K562 (cell line): ENCODE results near the gene SKOR1. TPM values are rescaled to one million over a fixed set of nuclear protein-coding genes. Genes with fewer than 3 reads are reported as not detected.
A peak's percentile ranks its signal among the peaks of the same experiment; 100 is the strongest.

ENCODE experiments used
- ARID2 ChIP-seq: fragments of 450-650 bp; IDR thresholded peaks from 2 replicates; pipeline ENCODE4 v1.6.1; 2017; ENCODE audit warnings: antibody characterized with exemption, mild to moderate bottlenecking
- CCNT2 ChIP-seq: IDR thresholded peaks from 2 replicates; pipeline ENCODE4 v1.6.1; 2011; ENCODE audit warnings: borderline replicate concordance, low read depth, mild to moderate bottlenecking, moderate library complexity, mixed read lengths, low read length; ENCODE audit not compliant: insufficient read length; ENCODE audit errors: extremely low read depth
- FOSL1 ChIP-seq: fragments of 200-800 bp; sonication (Bioruptor generic); conservative IDR thresholded peaks from 2 replicates; pipeline ENCODE4 v1.6.1; 2016; ENCODE audit warnings: missing genetic modification characterization, missing compliant biosample characterization
- HDAC6 ChIP-seq: IDR thresholded peaks from 2 replicates; pipeline ENCODE4 v1.6.1; 2012; ENCODE audit warnings: low read depth, mild to moderate bottlenecking, control low read depth, inconsistent platforms, low read length, moderate library complexity
- HDAC8 ChIP-seq: fragments of 450-650 bp; IDR thresholded peaks from 2 replicates; pipeline ENCODE4 v1.6.1; 2016; ENCODE audit warnings: mild to moderate bottlenecking, missing genetic modification characterization, moderate library complexity, missing compliant biosample characterization
- LARP7 ChIP-seq: fragments of 450-650 bp; IDR thresholded peaks from 2 replicates; pipeline ENCODE4 v1.6.1; 2016
- NR3C1 ChIP-seq: sonication (generic); formaldehyde crosslinking; IDR thresholded peaks from 2 replicates; pipeline ENCODE4 v1.8.1; 2022; ENCODE audit warnings: missing genetic modification reagents
- POLR2AphosphoS2 ChIP-seq: IDR thresholded peaks from 2 replicates; pipeline ENCODE4 v1.6.1; 2012; ENCODE audit warnings: low read length, improper control_type of control experiment
- UBTF ChIP-seq, 2 experiments: IDR thresholded peaks; 2 replicates each; pipeline ENCODE4 v1.6.1; 2012; ENCODE audit warnings: improper control_type of control experiment in 2 of 2, low read depth in 2 of 2, low read length in 2 of 2, borderline replicate concordance in 1 of 2
- ZNF224 ChIP-seq: sonication (generic); formaldehyde crosslinking; IDR thresholded peaks from 2 replicates; pipeline ENCODE4 v1.8.0; 2022; ENCODE audit warnings: mild to moderate bottlenecking, missing genetic modification reagents
- ZNF23 ChIP-seq: fragments of 250-450 bp; sonication (Bioruptor Pico); IDR thresholded peaks from 2 replicates; pipeline ENCODE4 v1.4.0; 2020; ENCODE audit warnings: mild to moderate bottlenecking
- ZNF253 ChIP-seq: fragments of 250-450 bp; sonication (Bioruptor Pico); conservative IDR thresholded peaks from 2 replicates; pipeline ENCODE4 v1.6.1; 2021; ENCODE audit warnings: mild to moderate bottlenecking
- ZNF282 ChIP-seq: sonication (generic); formaldehyde crosslinking; IDR thresholded peaks from 2 replicates; pipeline ENCODE4 v1.8.1; 2023; ENCODE audit warnings: missing genetic modification reagents
- ZNF57 ChIP-seq: fragments of 450-650 bp; formaldehyde crosslinking; IDR thresholded peaks from 2 replicates; pipeline ENCODE4 v1.4.0; 2020; ENCODE audit warnings: mild to moderate bottlenecking, moderate library complexity
- ZNF668 ChIP-seq: fragments of 250-450 bp; sonication (Bioruptor Pico); IDR thresholded peaks from 2 replicates; pipeline ENCODE4 v1.8.0; 2022; ENCODE audit warnings: mild to moderate bottlenecking, inconsistent platforms
- polyA plus RNA-seq, 8 experiments: library from polyadenylated mRNA; depleted of rRNA in 4 of 8; stranded (reverse) in 5 of 8; unstranded in 3 of 8; fragments of >200 nt; fragmentation: Nextera tagmentation in 2 of 8; fragmentation: Illumina TruSeq in 1 of 8; extraction: Ambion mirVana in 2 of 8; extraction: Trizol in 1 of 8; gene quantifications; 2 replicates each; pipeline versions ENCODE4 v1.2.1 to v1.2.3, GENCODE V29; 2011 to 2014; ENCODE audit warnings: inconsistent platforms in 1 of 8, missing spikeins in 1 of 8
- total RNA-seq, 7 experiments: library from RNA; depleted of rRNA in 6 of 7; stranded (reverse); fragments of >200 nt in 6 of 7; fragmentation: Illumina TruSeq in 2 of 7; extraction: Trizol in 2 of 7; gene quantifications; 2 replicates each; pipeline versions ENCODE4 v1.2.1 to v1.2.3, GENCODE V29; 2011 to 2021; ENCODE audit warnings: low replicate concordance in 1 of 7
- TF ChIP-seq, protein P1 (sequence below): fragments of 250-450 bp; sonication (Bioruptor Pico); IDR thresholded peaks from 2 replicates; pipeline ENCODE4 v1.8.0; 2022; ENCODE audit warnings: moderate library complexity, mild to moderate bottlenecking, inconsistent platforms
- TF ChIP-seq, protein P2 (sequence below): fragments of 250-450 bp; sonication (Bioruptor Pico); IDR thresholded peaks from 2 replicates; pipeline ENCODE4 v1.8.0; 2021; ENCODE audit warnings: moderate library complexity, mild to moderate bottlenecking, inconsistent platforms
- TF ChIP-seq, protein P3 (sequence below): fragments of 450-650 bp; IDR thresholded peaks from 2 replicates; pipeline ENCODE4 v1.6.1; 2017; ENCODE audit warnings: mild to moderate bottlenecking, moderate library complexity

The SKOR1 gene
- total and polyA plus RNA-seq, 9 of the 15 experiments (the other 6 are each of a cell fraction or from before 2014, with no cell fraction given): 0.04 to 0.41 (median 0.09) TPM; not detected in 3

DNA sequence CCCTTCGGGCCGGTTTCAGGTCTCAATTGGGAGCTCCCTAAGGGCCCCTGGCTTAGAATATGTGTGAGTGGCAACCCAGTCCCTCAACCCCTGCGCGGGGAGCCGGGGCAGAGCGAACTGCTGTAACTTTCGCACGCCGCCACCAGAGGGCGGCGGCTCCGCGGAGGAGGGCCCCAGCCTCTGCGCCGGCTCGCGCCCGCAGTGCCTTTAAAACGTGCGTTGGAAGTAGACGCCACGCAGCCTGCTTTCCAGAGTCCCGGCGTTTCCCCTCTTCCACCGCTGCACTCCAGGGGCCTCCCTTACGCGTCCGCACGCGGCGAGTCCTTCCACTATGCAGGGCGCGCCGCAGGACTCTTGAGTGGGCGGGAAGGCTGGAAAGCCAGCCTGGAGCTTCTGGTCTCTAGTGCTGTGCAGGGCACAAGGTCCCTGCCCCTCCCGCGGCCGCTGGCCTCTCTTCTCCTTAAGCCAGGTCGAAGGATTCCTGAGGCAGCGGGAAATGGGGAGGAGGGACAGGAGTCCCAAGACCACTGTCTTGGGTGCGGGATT is 38.2 kb downstream of the SKOR1 start (continued):
- TF ChIP-seq, protein P1, sequence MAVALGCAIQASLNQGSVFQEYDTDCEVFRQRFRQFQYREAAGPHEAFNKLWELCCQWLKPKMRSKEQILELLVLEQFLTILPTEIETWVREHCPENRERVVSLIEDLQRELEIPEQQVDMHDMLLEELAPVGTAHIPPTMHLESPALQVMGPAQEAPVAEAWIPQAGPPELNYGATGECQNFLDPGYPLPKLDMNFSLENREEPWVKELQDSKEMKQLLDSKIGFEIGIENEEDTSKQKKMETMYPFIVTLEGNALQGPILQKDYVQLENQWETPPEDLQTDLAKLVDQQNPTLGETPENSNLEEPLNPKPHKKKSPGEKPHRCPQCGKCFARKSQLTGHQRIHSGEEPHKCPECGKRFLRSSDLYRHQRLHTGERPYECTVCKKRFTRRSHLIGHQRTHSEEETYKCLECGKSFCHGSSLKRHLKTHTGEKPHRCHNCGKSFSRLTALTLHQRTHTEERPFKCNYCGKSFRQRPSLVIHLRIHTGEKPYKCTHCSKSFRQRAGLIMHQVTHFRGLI: no peak
- TF ChIP-seq, protein P2, sequence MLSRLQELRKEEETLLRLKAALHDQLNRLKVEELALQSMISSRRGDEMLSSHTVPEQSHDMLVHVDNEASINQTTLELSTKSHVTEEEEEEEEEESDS (CRISPR knock-in tag): no peak
- TF ChIP-seq CCNT2: peak; percentile 80
- TF ChIP-seq ZNF57: no peak
- TF ChIP-seq ARID2: peak; percentile 94
- no peak for TF ChIP-seq ZNF253 (CRISPR knock-in tag)
- TF ChIP-seq ZNF668: no peak
- TF ChIP-seq ZNF224 (CRISPR knock-in tag): no peak
- no peak for TF ChIP-seq ZNF23
- TF ChIP-seq ZNF282 (CRISPR knock-in tag): no peak
- 0 out of 4 replicates have a peak, but pooled peaks of 1 of the 2 experiments have one; percentile 46 for TF ChIP-seq UBTF (IDR thresholded peaks at IDR 0.05; ENCODE audit: borderline replicate concordance in 1 of 2, low read depth in 2 of 2, low read length in 2 of 2)
- TF ChIP-seq LARP7: no peak
- no peak for TF ChIP-seq POLR2AphosphoS2
- no peak for TF ChIP-seq NR3C1 (CRISPR knock-in tag)
- 0 out of 2 replicates have a peak, but pooled peaks have one; percentile 43 for TF ChIP-seq HDAC8
- TF ChIP-seq, protein P3, sequence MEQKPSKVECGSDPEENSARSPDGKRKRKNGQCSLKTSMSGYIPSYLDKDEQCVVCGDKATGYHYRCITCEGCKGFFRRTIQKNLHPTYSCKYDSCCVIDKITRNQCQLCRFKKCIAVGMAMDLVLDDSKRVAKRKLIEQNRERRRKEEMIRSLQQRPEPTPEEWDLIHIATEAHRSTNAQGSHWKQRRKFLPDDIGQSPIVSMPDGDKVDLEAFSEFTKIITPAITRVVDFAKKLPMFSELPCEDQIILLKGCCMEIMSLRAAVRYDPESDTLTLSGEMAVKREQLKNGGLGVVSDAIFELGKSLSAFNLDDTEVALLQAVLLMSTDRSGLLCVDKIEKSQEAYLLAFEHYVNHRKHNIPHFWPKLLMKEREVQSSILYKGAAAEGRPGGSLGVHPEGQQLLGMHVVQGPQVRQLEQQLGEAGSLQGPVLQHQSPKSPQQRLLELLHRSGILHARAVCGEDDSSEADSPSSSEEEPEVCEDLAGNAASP: no peak
- TF ChIP-seq FOSL1 (tag): no peak
- no peak for TF ChIP-seq HDAC6
